CD4-positive, alpha-beta T cell treated with Interleukin-6 for 4 hours (primary cell): ENCODE measurements around the gene KCTD21.

ENCODE experiments used
- DNase-seq: peaks from one replicate; pipeline ENCODE4 v3.0.0-alpha.2; 2020; ENCODE audit warnings: mixed read lengths

KCTD21 gene

GRCh38 chr11:78218707-78219492, 30.5 kb upstream of the KCTD21 start:
- no peak for DNase-seq

DNA sequence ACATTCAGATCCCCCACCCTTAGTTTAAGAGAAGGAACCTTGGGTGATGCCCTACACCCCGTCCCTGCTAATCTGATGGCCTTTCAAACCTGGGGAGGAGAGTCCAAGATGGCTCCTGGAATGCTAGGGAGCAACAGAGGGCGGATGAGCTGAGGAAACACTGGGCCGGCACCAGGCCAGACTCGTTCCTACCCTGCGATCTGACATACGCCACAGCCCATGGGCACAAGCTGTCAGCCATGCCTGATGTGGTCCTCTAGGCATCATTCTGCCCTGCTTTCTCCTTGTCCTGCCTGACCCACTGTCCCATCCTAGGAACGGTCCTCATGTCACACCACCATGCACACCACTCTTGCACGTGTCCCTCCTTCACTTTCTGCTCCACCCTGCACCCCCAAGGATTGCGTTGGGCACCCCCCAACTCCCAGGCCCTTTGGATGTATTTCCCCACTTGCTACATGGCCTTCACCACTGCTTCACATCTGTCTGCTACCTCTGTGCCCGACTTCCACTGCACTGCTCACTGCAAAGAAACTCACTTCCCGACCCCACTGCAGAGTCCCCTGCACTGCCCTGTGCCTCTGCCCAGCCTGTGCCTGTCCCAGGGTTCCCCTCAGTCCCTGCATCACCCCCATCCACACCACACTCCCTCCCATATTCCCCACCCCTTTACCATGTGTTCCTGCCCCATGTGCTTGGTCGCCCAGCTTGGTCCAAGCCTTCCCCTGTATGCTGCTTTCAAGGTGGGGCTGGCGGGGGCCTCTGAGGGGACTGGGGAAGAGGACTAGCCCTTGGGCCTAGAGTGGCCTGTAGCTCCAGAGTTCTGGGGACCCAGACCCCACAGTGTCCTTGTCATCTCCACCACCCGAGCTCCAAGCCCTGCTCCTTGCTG, 29.5 kb upstream of the KCTD21 start:
- no peak for DNase-seq

DNA sequence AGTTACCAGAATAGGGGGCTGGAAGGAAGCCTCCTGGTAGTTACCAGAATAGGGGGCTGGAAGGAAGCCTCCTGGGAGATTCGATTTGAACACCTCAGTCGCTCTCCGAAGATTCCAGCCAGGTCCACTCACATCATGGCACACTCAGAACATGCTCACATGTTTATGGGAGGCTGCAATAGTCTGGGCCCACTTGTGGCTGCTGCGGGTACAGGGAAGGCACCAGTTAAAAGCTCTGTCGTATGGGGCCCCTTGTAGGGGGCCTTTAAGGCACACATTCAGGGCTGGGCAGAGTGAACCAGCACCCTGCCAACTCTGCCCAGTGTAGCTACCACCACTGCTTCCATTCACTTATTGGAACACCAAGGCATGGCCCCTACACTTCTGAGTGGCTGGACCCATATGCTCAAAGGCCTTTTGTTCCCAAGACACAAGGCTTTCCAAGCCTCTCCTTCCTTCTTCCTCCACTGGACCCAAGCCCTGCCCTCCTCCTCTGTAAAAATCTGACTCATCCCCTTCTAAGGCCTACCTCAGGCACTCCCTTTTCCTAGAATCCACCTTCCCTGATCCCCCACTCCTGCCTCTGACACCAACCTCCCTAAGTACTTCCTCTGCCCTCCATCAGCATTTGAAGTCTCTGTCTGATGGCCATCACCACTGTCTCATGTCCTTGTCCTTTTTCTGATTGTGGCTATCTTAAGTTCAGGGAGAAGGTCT, 28.3 kb upstream of the KCTD21 start:
- DNase-seq = no peak

DNA sequence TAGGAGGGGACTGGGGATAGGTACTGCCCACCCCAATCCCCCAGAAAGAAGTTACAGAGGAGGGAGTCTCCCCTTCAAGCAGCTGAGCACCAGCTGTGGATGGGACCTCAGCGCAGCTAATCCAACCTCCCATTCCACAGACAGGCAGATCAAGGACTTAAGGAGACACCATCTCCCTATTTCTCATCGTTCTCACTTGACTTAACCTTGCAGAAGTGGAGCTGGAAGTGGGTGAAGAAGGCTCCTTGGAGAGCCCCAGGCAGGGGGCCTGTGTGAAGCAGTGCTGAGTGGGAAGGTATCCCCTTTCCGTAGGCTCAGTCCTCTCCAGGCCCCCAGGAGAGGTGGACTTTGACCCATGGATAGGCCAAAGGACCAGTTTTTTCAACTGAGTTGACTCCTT, 27.6 kb upstream of the KCTD21 start:
- no peak for DNase-seq

GRCh38 chr11:78214331-78215194, 26.1 kb upstream of the KCTD21 start:
- DNase-seq = no peak

DNA sequence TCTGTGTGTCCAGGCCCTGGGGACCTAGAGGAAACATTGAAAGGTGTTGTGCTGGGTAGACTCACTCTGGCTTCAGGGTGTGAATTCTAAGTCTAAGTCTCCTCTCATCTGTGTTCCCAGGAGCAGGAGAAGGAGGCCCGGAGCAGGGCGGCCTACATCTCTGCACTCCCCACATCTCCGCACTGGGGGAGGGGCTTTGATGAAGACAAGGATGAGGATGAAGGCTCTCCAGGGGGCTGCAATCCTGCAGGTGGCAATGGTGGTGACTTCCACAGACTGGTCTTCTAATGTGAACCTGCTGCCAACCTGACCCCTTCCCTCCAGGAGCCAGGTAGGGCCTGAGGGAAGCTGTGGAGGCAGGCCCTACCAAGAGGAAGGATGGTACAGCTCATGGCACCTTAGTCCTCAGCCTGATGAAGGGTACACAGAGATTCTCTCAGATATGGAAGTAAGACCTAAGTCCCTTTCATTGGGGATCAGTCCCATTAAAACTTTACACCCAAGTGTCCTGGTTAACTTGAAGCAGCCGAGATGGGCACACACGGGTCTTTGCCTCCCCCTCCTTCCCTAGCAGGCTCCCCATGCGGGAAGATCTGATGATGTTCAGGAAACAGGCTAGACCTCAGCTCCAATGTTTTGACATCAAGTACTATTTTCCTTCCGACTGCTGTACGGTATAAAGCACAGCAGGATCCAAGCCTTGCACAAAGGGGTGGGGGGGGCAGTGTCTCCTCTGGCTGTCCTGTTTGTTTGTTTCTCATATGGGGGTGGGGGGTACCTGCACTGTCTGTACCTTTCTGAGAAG, 25.3 kb upstream of the KCTD21 start:
- DNase-seq = no peak

GRCh38 chr11:78212586-78213371, 24.4 kb upstream of the KCTD21 start:
- no peak for DNase-seq

GRCh38 chr11:78211565-78211964, 23.1 kb upstream of the KCTD21 start:
- no peak for DNase-seq

DNA sequence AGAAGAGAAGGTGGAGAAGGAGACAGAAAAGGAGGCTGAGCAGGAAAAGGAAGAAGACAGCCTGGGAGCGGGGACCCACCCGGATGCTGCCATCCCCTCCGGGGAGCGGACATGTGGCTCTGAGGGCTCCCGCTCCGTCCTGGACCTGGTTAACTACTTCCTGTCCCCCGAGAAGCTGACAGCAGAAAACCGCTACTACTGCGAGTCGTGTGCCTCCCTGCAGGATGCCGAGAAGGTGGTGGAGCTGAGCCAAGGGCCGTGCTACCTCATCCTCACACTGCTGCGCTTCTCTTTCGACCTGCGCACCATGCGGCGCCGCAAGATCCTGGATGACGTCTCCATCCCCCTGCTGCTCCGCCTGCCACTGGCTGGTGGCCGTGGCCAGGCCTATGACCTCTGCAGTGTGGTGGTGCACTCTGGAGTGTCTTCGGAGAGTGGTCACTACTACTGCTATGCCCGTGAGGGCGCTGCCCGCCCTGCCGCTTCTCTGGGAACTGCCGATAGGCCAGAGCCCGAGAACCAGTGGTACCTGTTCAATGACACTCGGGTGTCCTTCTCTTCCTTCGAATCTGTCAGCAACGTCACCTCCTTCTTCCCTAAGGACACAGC, 21.7 kb upstream of the KCTD21 start:
- no peak for DNase-seq

GRCh38 chr11:78209478-78209877, 21.1 kb upstream of the KCTD21 start:
- no peak for DNase-seq

DNA sequence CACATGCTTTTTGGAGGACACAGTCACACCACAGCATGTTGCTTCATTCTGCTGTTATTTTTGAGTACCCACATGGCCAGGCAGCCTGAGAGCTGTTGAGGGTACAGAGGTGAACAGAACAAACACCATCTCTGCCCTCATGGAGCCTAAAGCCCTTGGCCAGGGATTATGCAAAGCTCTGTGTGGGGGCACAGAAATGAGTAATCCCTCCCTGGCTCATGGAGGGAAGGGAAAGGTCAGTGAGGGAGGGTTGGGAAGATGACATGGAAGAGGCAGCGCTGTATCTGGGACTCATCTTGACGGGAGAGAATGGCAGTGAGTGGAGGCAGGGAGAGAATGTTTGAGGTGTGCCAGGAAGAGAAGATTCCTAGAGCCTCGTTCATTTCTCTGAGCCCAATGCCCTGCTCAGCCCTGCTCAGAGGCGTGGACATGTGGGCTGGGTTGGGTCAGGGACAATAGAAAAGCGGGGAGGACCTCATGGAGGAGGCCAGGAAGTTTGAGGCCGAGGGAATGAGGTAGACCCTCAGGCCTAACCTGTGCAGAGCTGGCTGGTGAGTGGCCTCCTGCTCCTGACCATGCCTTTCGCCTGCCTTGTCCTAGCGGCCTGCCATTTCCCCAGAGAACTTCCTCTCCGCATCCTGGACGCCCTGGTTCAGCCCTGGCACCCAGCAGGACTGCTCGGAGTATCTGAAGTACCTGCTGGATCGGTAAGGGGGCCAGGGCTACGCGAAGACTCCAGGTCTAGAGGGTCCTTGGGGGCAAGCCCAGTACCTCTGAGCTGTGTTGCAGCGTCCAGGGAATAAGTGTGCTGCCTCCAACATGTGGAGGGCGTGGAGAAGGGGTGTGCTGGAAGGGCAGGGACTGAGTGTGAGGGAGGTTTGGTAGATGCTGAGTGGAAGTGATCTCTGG, 20.1 kb upstream of the KCTD21 start:
- DNase-seq = no peak

DNA sequence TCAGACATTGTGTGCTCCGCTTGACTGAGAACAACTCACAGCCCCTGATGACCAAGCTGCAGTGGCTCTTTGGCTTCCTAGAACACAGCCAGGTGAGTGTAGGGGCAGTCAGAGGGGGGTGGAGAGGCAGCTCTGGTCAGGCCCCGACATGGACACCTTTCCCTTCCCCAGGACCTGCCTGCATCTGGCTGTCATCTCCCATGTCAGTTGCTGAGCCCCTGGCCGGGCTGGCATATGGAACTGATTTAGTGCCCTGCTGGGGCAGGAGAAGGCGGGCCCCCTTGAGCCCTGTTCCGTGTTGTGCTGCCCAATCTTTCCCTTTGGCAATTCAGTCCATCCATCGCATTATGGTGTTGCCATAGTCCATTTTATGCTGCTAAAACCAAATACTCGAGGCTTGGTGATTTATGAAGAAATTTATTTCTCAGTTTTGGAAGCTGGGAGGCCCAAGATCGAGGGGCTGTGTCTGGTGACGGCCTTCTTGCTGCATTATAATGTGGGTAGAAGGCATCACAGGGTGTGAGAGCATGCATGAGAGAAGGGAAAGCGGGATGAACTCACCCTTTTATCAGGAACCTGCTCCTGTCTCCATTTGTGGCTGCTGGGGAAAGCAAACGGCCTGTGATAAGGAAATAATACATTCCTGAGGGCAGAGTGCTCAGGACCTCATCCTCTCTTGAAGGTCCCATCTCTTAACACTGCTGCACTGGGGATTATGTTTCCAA, 19.3 kb upstream of the KCTD21 start:
- no peak for DNase-seq

GRCh38 chr11:78205691-78206090, 17.3 kb upstream of the KCTD21 start:
- no peak for DNase-seq

- no peak for DNase-seq
Measured at GRCh38 chr11:78205256-78205655, 16.8 kb upstream of the KCTD21 start.

DNA sequence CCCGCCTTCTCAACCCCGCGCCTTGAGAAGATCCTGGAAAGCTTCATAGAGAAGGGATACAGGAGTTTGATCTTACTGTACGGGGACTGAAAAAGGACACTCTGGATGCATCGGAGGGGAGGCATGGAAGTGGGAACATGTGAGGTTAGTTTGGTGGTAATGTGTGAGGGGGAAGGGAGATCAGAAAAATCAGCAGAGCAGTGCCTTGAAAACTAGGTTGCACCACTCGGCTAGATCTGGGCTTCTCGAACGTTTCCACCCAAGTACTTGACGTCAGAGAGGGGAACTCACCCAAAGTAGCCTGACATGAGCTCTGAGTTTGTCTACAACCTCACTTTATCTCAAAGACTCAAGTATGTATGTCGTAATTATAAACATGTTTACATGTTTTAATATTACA, 14.8 kb upstream of the KCTD21 start:
- peak; percentile 73 for DNase-seq

DNA sequence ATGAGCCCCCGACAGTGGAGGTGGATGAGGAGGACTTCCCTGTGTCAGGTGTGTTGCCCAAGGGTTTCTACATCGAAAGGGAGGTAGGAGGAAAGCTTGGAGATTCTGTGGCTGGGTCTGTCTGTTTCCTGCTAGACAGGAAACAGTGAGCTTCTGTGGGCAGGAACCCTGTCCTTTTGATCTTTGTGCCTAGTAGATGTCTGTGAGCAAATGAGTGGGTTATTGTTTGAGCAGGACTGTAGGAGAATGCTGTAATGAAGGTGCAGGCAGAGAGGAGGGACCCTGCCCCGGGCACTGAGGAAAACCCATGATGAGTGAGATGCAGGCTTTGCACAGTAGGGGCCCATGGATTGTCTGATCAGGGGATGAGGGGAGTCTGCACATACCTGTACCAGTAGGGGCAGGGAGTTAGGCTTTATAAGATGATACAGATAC, 14.3 kb upstream of the KCTD21 start:
- DNase-seq = peak; percentile 75

DNA sequence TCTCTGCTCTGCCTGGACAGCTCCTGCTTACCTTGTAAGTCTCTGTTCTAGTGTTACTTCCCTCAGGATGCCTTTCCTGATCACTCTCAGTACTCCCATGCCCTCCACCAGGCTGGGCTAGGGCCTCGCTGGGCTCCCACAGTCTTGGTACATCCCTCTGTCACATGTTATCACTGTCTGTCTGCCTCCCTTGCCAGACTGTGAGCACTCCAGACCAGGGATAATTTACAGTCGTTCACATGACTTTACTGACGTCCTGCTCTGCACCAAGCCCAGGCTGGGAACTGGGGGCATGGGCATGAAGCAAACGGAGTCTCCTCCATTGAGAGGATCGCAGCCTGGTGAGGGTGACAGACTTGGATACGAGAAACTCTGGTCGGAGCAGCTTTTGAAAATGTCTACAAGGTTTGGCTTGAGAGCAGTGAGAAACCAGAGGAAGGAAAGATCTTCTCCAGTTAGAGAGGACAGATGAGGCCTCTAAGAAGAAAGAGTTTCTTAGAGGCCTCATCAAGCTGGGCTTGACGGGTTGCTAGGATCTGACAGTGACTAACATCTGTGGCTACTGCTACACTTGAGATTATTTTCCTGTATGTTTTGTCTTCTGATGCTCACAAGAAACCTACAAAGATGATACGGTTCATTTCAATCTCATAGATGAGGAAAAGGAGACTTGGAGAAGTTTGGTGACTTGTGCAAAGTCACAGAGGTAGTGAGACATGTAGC, 12.8 kb upstream of the KCTD21 start:
- peak; percentile 54 for DNase-seq

DNA sequence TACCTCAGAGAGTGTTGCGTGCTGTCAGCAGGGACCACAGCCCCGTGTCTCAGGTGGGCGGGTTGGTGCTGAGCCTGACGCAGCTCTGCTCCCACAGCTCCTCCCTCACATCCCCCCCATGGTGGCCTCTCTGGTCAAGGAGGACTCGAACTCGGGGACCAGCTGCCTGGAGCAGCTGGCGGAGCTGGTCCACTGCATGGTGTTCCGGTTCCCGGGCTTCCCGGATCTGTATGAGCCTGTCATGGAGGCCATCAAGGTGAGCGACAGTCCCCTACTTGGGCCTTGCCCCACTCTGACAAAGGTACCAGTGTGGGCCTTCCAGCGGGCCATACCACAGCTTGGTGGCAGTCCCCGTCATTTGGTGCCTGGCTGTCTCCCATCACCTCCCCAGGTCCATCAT, 12.1 kb upstream of the KCTD21 start:
- DNase-seq = no peak
